Subcutaneous adipose tissue (tissue), 4 donors: ENCODE results near the gene CRB1. TPM values are rescaled to one million over a fixed set of nuclear protein-coding genes. Genes with fewer than 3 reads are reported as not detected.

Source experiments
- CTCF ChIP-seq: fragments of 450-650 bp; IDR thresholded peaks from one replicate; pipeline ENCODE4 v1.5.1; 2016; ENCODE audit warnings: low read depth, mild to moderate bottlenecking, control low read depth, antibody characterized with exemption, moderate library complexity
- total RNA-seq, 4 donors: library from RNA; depleted of rRNA; stranded (reverse); fragments of >200 nt; gene quantifications; one replicate each; pipeline ENCODE4 v1.1.0, GENCODE V29; 2016

The CRB1 gene
- total RNA-seq, 4 donors from 2014 or later: 0.34 to 0.94 (median 0.66) TPM; not detected in 1

GRCh38 chr1:197358959-197359358 is 90.9 kb downstream of the CRB1 start:
- no peak for TF ChIP-seq CTCF

- TF ChIP-seq CTCF: no peak
These were observed 92.0 kb downstream of the CRB1 start for GRCh38 chr1:197360068-197360467.

GRCh38 chr1:197362871-197363270 is 94.8 kb downstream of the CRB1 start:
- TF ChIP-seq CTCF: no peak

DNA sequence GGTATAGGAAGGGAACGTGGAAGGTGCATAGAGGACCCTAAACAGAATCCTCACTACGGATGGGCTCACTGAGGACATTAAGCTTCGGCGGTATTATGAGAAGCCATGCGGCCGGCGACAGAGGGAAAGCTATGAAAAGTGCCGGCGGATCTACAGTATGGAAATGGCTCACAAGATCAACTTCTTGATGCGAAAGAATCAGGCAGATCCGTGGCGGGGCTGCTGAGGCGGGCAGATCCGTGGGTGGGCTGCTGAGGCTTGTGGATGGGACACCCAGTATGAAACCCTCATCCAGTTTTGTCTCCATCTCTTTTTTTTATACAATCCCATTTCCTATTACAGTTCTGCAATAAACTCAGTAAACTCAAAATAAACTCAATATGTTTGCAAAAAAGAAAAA is 95.8 kb downstream of the CRB1 start:
- no peak for TF ChIP-seq CTCF

DNA sequence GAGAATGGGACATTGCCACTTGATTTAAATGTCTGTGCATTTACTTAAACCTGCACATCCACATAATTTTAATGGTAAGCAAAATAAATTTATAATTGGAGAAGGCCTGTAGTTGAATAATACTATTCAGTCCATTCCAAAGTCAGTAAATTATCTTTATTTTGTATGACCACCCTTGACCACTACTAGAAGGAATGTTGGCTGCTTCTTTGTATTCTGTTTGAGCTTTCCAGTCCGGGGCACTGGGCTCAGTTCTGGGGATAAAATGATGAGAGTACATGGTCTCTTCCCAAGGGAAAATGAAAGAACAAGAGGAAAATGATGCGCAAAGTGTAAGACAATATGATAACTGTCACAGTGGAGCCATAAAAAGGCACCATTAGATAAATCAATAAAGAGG is 98.9 kb downstream of the CRB1 start:
- TF ChIP-seq CTCF: no peak

DNA sequence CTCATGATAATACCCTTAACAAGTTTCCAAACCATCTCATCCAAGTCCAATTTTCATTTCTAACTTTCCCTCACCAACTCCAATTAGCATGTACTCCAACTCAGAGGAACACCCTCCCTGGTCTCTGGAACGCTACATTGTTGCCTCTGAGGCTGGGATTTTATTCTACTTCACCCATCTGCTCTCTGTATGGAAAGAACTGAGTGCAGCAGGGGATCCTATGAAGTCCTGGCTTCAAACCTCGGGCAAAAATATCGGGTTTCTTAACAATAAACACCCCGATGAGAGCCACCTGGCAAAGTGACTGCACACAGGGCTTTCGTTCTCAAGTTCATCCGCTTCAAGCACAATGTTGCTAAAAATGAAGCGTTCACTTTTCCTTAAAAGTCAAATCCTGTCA is 99.6 kb downstream of the CRB1 start:
- TF ChIP-seq CTCF: no peak

- no peak for TF ChIP-seq CTCF
These were observed 106.4 kb downstream of the CRB1 start for GRCh38 chr1:197374428-197374827.
